ENCODE measurements around the gene TMEM163.

- TF ChIP-seq CTCF (IDR thresholded peaks at IDR 0.05) (no peak), POLR2A (IDR thresholded peaks at IDR 0.05) (no peak)
These were observed 15.4 kb downstream of the TMEM163 start for GRCh38 chr2:134703426-134703825.
